Measurements from ENCODE around the gene JARID2. TPM values are rescaled to one million over a fixed set of nuclear protein-coding genes. Genes with fewer than 3 reads are reported as not detected.

JARID2 gene
- total RNA-seq, 3 donors from 2014 or later = 10.6 to 11.8 (median 11.4) TPM

- peak; percentile 78 for ATAC-seq
These were observed 155.9 kb downstream of the JARID2 start for GRCh38 chr6:15401769-15402250.

GRCh38 chr6:15402406-15403045, 156.7 kb downstream of the JARID2 start:
- intact Hi-C loops (cut with DNase I, micrococcal nuclease) = no loop called here

More at GRCh38 chr6:15401769-15402250, 155.9 kb downstream of the JARID2 start:
- H3K9me3 ChIP-seq = no peaks in the 10 kb centered on the region
- intact Hi-C loops (cut with DNase I, micrococcal nuclease) = no loop called here
- no peak for DNase-seq
- H3K4me1 ChIP-seq (ENCODE audit: low read depth) = peaks cover 24% of the 10 kb centered on the region
- TF ChIP-seq CTCF (IDR thresholded peaks at IDR 0.05) = no peak
- H3K4me3 ChIP-seq = no peak overlapping the region
- no peaks in the 10 kb centered on the region for H3K36me3 ChIP-seq (ENCODE audit: low read depth)

GRCh38 chr6:15403094-15403755, 157.4 kb downstream of the JARID2 start:
- no peak for DNase-seq
- ATAC-seq = no peak
- no peak overlapping the region for H3K4me3 ChIP-seq
- no peaks in the 10 kb centered on the region for H3K9me3 ChIP-seq
- no peaks in the 10 kb centered on the region for H3K36me3 ChIP-seq (ENCODE audit: low read depth)
- intact Hi-C loops (cut with DNase I, micrococcal nuclease) = no loop called here
- peaks cover 24% of the 10 kb centered on the region for H3K4me1 ChIP-seq (ENCODE audit: low read depth)
- no peak for TF ChIP-seq CTCF (IDR thresholded peaks at IDR 0.05)

More at GRCh38 chr6:15402406-15403045, 156.7 kb downstream of the JARID2 start:
- ATAC-seq (no peak), DNase-seq (no peak)
- TF ChIP-seq CTCF (IDR thresholded peaks at IDR 0.05) = no peak
- Histone ChIP-seq H3K4me1 (ENCODE audit: low read depth) (peaks cover 24% of the 10 kb centered on the region), H3K4me3 (no peak overlapping the region), H3K9me3 (no peaks in the 10 kb centered on the region), H3K36me3 (ENCODE audit: low read depth) (no peaks in the 10 kb centered on the region)

GRCh38 chr6:15404685-15404980, 158.8 kb downstream of the JARID2 start:
- ATAC-seq (no peak), DNase-seq (no peak)
- no peak overlapping the region for H3K4me3 ChIP-seq
- no peak for TF ChIP-seq CTCF (IDR thresholded peaks at IDR 0.05)
- H3K36me3 ChIP-seq (ENCODE audit: low read depth) = no peaks in the 10 kb centered on the region
- peaks cover 21% of the 10 kb centered on the region for H3K4me1 ChIP-seq (ENCODE audit: low read depth)
- no peaks in the 10 kb centered on the region for H3K9me3 ChIP-seq
- intact Hi-C loops (cut with DNase I, micrococcal nuclease) = no loop called here

- H3K4me1 ChIP-seq (ENCODE audit: low read depth) = peaks cover 14% of the 10 kb centered on the region
- no peak for TF ChIP-seq CTCF (IDR thresholded peaks at IDR 0.05)
- intact Hi-C loops (cut with DNase I, micrococcal nuclease) = no loop called here
- no peak overlapping the region for H3K4me3 ChIP-seq
- DNase-seq = no peak
- H3K36me3 ChIP-seq (ENCODE audit: low read depth) = no peaks in the 10 kb centered on the region
- H3K9me3 ChIP-seq = no peaks in the 10 kb centered on the region
- ATAC-seq = no peak
These were observed 159.5 kb downstream of the JARID2 start for GRCh38 chr6:15405129-15406068.

Measured in mucosa of descending colon (tissue), 3 donors.